ENCODE data around the gene PPIG.

DNA sequence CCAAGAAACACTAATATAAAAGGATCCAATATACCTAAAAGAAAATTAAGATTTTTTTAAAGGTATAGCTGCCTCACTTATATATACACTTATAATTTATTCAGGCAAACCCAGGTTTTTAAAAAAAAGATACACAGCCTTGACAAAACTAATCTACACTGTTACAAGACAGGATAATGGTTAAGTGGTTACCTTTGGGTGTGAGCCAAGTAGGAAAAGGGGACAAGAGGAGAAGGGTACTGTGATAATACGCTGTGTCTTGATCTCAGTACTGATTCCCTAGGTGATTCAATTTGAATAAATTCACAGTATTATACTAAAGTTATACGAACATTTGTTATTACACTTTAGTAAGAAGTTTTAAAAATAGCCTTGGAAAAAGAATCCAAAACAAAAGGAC is 44.0 kb upstream of the PPIG start:
- TF ChIP-seq CTCF (IDR thresholded peaks at IDR 0.05) (no peak), ZFX (IDR thresholded peaks at IDR 0.05; ENCODE audit: borderline replicate concordance) (no peak)
